SK-N-SH (cell line): Measurements from ENCODE around the gene KLC1. TPM values are rescaled to one million over a fixed set of nuclear protein-coding genes. Genes with fewer than 3 reads are reported as not detected.

Experiments used
- CTCF ChIA-PET: fragments of 300-600, 350-600 bp; formaldehyde crosslinking; extraction: SDS; loops from one replicate; lab custom pipeline; 2021; lab: Yijun Ruan, JAX
- POLR2A ChIA-PET: fragments of 350-600 bp; sonication (Branson Sonifier 250); formaldehyde crosslinking; extraction: SDS; loops from one replicate; lab custom pipeline; 2020; ENCODE audit warnings: antibody characterized with exemption, inconsistent platforms; lab: Yijun Ruan, JAX
- DNase-seq: peaks from one replicate; pipeline ENCODE4 v3.0.0; 2012
- H2AFZ ChIP-seq: fragments of 200-600 bp; sonication (generic); 2 replicates; pipeline ENCODE4 v1.8.1; 2016; ENCODE audit warnings: antibody characterized with exemption, mild to moderate bottlenecking, low read depth
- H3F3A ChIP-seq: fragments of 200-600 bp; sonication (generic); replicated peaks from 2 replicates; pipeline ENCODE3; 2016; ENCODE audit warnings: antibody characterized with exemption, mild to moderate bottlenecking; ENCODE audit not compliant: insufficient read depth
- H3K27ac ChIP-seq, 2 experiments: fragments of 200-500 bp in 1 of 2; fragments of 200-600 bp in 1 of 2; sonication (Bioruptor generic) in 1 of 2; sonication (generic), shearing (Covaris generic) in 1 of 2; 2 replicates each; pipeline versions ENCODE4 v1.5.1 to v1.6.1; 2014 to 2016; ENCODE audit warnings: low read depth in 2 of 2, inconsistent platforms in 1 of 2, low read length in 1 of 2, mild to moderate bottlenecking in 1 of 2, mixed read lengths in 1 of 2
- H3K27me3 ChIP-seq: fragments of 200-600 bp; sonication (generic), shearing (Covaris generic); 2 replicates; pipeline ENCODE4 v1.6.1; 2016; ENCODE audit warnings: mixed run types; ENCODE audit not compliant: insufficient read depth
- H3K36me3 ChIP-seq, 2 experiments: fragments of 200-500 bp in 1 of 2; fragments of 200-600 bp in 1 of 2; sonication (Bioruptor generic) in 1 of 2; sonication (generic) in 1 of 2; replicated peaks in 1 of 2; 2 replicates each; pipeline versions ENCODE3 to v1.5.1; 2014 to 2016; ENCODE audit warnings: low read length in 1 of 2, mild to moderate bottlenecking in 1 of 2; ENCODE audit not compliant: insufficient read depth in 2 of 2, control insufficient read depth in 1 of 2
- H3K4me1 ChIP-seq, 2 experiments: fragments of 200-500 bp in 1 of 2; fragments of 200-600 bp in 1 of 2; sonication (Bioruptor generic) in 1 of 2; sonication (generic), shearing (Covaris generic) in 1 of 2; 2 replicates each; pipeline versions ENCODE4 v1.5.1 to v1.6.1; 2014 to 2016; ENCODE audit warnings: low read depth in 1 of 2, low read length in 1 of 2, mixed run types in 1 of 2; ENCODE audit not compliant: insufficient read depth in 2 of 2, control insufficient read depth in 1 of 2
- H3K4me2 ChIP-seq: fragments of 200-600 bp; sonication (generic), shearing (Covaris generic); 2 replicates; pipeline ENCODE4 v1.6.1; 2017; ENCODE audit warnings: mixed run types
- H3K4me3 ChIP-seq, 2 experiments: fragments of 200-500 bp in 1 of 2; fragments of 200-600 bp in 1 of 2; sonication (Bioruptor generic) in 1 of 2; sonication (generic), shearing (Covaris generic) in 1 of 2; 2 replicates each; pipeline versions ENCODE4 v1.5.1 to v1.8.1; 2014 to 2016; ENCODE audit warnings: low read depth in 2 of 2, inconsistent platforms in 1 of 2, low read length in 1 of 2, mild to moderate bottlenecking in 1 of 2, mixed read lengths in 1 of 2, moderate library complexity in 1 of 2
- H3K79me2 ChIP-seq: fragments of 200-600 bp; sonication (generic); 2 replicates; pipeline ENCODE4 v1.8.1; 2017; ENCODE audit warnings: mild to moderate bottlenecking; ENCODE audit not compliant: insufficient read depth
- H3K9ac ChIP-seq: fragments of 200-600 bp; sonication (generic); 2 replicates; pipeline ENCODE4 v1.6.1; 2017; ENCODE audit warnings: mixed run types
- H3K9me2 ChIP-seq: fragments of 200-600 bp; sonication (generic); 2 replicates; pipeline ENCODE4 v1.6.1; 2017; ENCODE audit warnings: mixed run types
- H3K9me3 ChIP-seq: fragments of 200-600 bp; sonication (generic); 2 replicates; pipeline ENCODE4 v1.6.1; 2017; ENCODE audit warnings: mixed run types, mild to moderate bottlenecking, moderate library complexity
- H4K20me1 ChIP-seq: fragments of 200-600 bp; sonication (generic); 2 replicates; pipeline ENCODE4 v1.6.1; 2017; ENCODE audit warnings: mild to moderate bottlenecking, mixed run types; ENCODE audit not compliant: insufficient read depth
- CTCF ChIP-seq: fragments of 200-600 bp; sonication (generic); IDR thresholded peaks from 2 replicates; pipeline ENCODE4 v1.6.1; 2017; ENCODE audit warnings: antibody characterized with exemption, mild to moderate bottlenecking, moderate library complexity
- EP300 ChIP-seq, 2 experiments: IDR thresholded peaks; 2 replicates each; pipeline versions ENCODE4 v1.4.0 to v1.6.1; 2012; ENCODE audit warnings: borderline replicate concordance in 1 of 2, low read depth in 1 of 2, low read length in 1 of 2
- EZH2phosphoT487 ChIP-seq: fragments of 200-600 bp; sonication (generic); IDR thresholded peaks from 2 replicates; pipeline ENCODE4 v1.6.1; 2017; ENCODE audit warnings: low read depth, mixed run types, mild to moderate bottlenecking, antibody characterized with exemption, moderate library complexity, borderline replicate concordance
- FOXJ3 ChIP-seq: sonication (generic); formaldehyde crosslinking; IDR thresholded peaks from 2 replicates; pipeline ENCODE4 v1.5.1; 2020; ENCODE audit warnings: mild to moderate bottlenecking, missing genetic modification reagents
- GABPA ChIP-seq: IDR thresholded peaks from 2 replicates; pipeline ENCODE4 v1.4.0; 2012; ENCODE audit warnings: low read depth, mild to moderate bottlenecking
- JUND ChIP-seq: IDR thresholded peaks from 2 replicates; pipeline ENCODE4 v1.4.0; 2012
- MAX ChIP-seq: IDR thresholded peaks from 2 replicates; pipeline ENCODE4 v1.4.0; 2012; ENCODE audit warnings: low read depth
- MEF2A ChIP-seq: IDR thresholded peaks from 2 replicates; pipeline ENCODE4 v1.4.0; 2012; ENCODE audit warnings: low read depth, borderline replicate concordance
- NFIC ChIP-seq: IDR thresholded peaks from 2 replicates; pipeline ENCODE4 v1.4.0; 2012; ENCODE audit warnings: borderline replicate concordance
- PBX3 ChIP-seq: IDR thresholded peaks from 2 replicates; pipeline ENCODE4; 2012
- POLR2AphosphoS5 ChIP-seq: IDR thresholded peaks from 2 replicates; pipeline ENCODE4 v1.6.1; 2012; ENCODE audit warnings: low read depth, low read length
- RFX5 ChIP-seq: IDR thresholded peaks from 2 replicates; pipeline ENCODE4 v1.6.1; 2012; ENCODE audit warnings: mild to moderate bottlenecking, improper control_type of control experiment, low read length
- SIN3A ChIP-seq: IDR thresholded peaks from 2 replicates; pipeline ENCODE4 v1.6.1; 2012; ENCODE audit warnings: low read depth, mild to moderate bottlenecking, low read length, moderate library complexity, borderline replicate concordance
- SMC3 ChIP-seq: IDR thresholded peaks from 2 replicates; pipeline ENCODE4 v1.6.1; 2012; ENCODE audit warnings: low read depth, low read length, improper control_type of control experiment
- USF1 ChIP-seq: IDR thresholded peaks from 2 replicates; pipeline ENCODE4 v1.4.0; 2012; ENCODE audit warnings: low read depth, borderline replicate concordance
- USF2 ChIP-seq: fragments of 150-350 bp; IDR thresholded peaks from 2 replicates; pipeline ENCODE4 v1.6.1; 2017; ENCODE audit warnings: antibody characterized with exemption, low read length, low read depth, borderline replicate concordance
- ZBTB33 ChIP-seq: IDR thresholded peaks from 2 replicates; pipeline ENCODE4 v1.4.0; 2012; ENCODE audit warnings: low read depth, borderline replicate concordance
- WGBS: methylation state at CpG from one replicate; pipeline ENCODE4 v1.1.6; 2017; ENCODE audit warnings: low lambda C conversion rate; 5-methylcytosine and 5-hydroxymethylcytosine counted together
- polyA plus RNA-seq, 3 experiments: library from polyadenylated mRNA; depleted of rRNA; stranded (reverse); fragments of >200 nt; gene quantifications; 2 replicates each; pipeline ENCODE4 v1.2.3, GENCODE V29; 2012

Gene KLC1
- polyA plus RNA-seq, 1 of the 3 experiments (the other 2 are of a cell fraction) = 308 TPM

GRCh38 chr14:103741876-103742275, 112.9 kb downstream of the KLC1 start (continued):
- no peak for TF ChIP-seq GABPA
- TF ChIP-seq SMC3 = no peak
- no peak for TF ChIP-seq USF2

GRCh38 chr14:103742499-103743255, 113.7 kb downstream of the KLC1 start:
- H3K79me2 ChIP-seq = no peaks in the 10 kb centered on the region
- ChIA-PET CTCF (no interaction called here), POLR2A (no interaction called here)
- no peaks in the 10 kb centered on the region; a peak in 1 of 4 replicates for H3K4me1 ChIP-seq
- TF ChIP-seq USF1 (no peak), NFIC (no peak), SIN3A (no peak), ZBTB33 (no peak), MAX (no peak), RFX5 (no peak), EZH2phosphoT487 (no peak), JUND (no peak)
- H3K27me3 ChIP-seq = no peaks in the 10 kb centered on the region
- no peak overlapping the region for H2AFZ ChIP-seq
- H3K36me3 ChIP-seq = peaks cover 0 to 18% of the 10 kb centered on the region in 2 experiments
- H4K20me1 ChIP-seq = no peaks in the 10 kb centered on the region
- no peak overlapping the region for H3K4me3 ChIP-seq
- no peak for DNase-seq
- no peak overlapping the region for H3K4me2 ChIP-seq
- no peaks in the 10 kb centered on the region for H3F3A ChIP-seq
- no peak overlapping the region for H3K27ac ChIP-seq
- no peak overlapping the region for H3K9ac ChIP-seq
- WGBS = 95% methylated on average over 11 of the region's 14 CpGs
- no peaks in the 10 kb centered on the region for H3K9me3 ChIP-seq
- H3K9me2 ChIP-seq = no peaks in the 10 kb centered on the region

GRCh38 chr14:103743691-103744090, 114.7 kb downstream of the KLC1 start:
- Histone ChIP-seq H3K27me3 (no peaks in the 10 kb centered on the region), H3K4me3 (no peak overlapping the region), H3K9ac (no peak overlapping the region), H3K27ac (no peak overlapping the region), H3K9me2 (no peaks in the 10 kb centered on the region), H2AFZ (no peak overlapping the region), H4K20me1 (no peaks in the 10 kb centered on the region), H3K4me1 (no peaks in the 10 kb centered on the region; a peak in 1 of 4 replicates), H3F3A (no peaks in the 10 kb centered on the region), H3K4me2 (no peak overlapping the region), H3K79me2 (no peaks in the 10 kb centered on the region), H3K9me3 (no peaks in the 10 kb centered on the region), H3K36me3 (peaks cover 0 to 15% of the 10 kb centered on the region in 2 experiments)
- DNase-seq = no peak
- ChIA-PET CTCF (no interaction called here), POLR2A (no interaction called here)
- WGBS = 94% methylated on average over 7 of the region's 15 CpGs
- TF ChIP-seq MEF2A (no peak), JUND (no peak), POLR2AphosphoS5 (no peak), CTCF (no peak), USF1 (no peak), FOXJ3 (CRISPR knock-in tag) (no peak), EZH2phosphoT487 (no peak), PBX3 (no peak), EP300 (IDR thresholded peaks at IDR 0.05; ENCODE audit: borderline replicate concordance in 1 of 2, low read depth in 1 of 2, low read length in 1 of 2) (no peak)
